GM19397 (cell line): Measurements from ENCODE around the gene FKBP5.
A peak's percentile ranks its signal among the peaks of the same experiment; 100 is the strongest.
"Not testable (repeated sequence)": the region's sequence is repeated elsewhere in the genome, so short reads cannot be mapped to it uniquely, and the experiment has no call there.

Experiments used
- ATAC-seq: cut with Tn5 transposase; IDR thresholded peaks from one replicate; pipeline ENCODE4 v1.9.1; 2021; ENCODE audit warnings: mild to moderate bottlenecking, moderate library complexity; ENCODE audit not compliant: unreplicated experiment

The FKBP5 gene

DNA sequence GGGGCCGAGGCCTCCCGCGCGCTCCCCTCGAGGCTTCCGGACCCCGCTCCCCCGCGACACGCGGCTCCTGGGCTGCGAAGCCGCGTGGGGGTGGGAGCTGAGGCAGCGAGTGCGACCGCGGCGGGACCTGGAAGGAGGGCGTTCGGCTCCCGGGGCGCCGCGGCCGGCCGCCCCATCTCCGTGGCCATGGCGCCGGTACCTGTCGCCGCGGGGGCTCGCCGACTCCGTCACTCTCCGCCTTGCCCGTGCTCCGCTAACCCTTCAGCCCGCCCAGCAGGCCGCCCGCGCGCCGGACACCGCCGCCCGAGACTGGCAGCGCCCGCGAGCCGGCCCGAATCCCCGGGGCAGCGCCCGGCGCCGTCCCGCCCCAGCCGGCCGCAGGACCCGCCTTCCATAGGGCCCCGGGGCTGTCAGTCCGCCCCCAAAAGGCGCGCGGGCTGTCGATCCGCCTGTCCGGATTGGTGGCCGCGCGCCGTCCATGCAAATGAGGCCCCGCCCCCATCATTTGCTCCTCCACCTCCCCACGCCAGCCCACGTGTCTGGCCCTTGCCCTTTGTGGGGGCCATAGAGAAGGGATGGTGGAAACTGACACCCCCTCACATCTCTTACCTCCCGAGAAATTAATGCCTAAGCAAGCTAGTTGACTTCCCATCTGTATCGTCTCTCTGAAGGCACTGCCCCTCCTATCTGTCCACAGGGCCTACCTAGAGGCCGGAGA is at the start of gene FKBP5:
FKBP5 (minus strand) TSS at position 311 of the 718 bp plus-strand sequence. CDS start 46,091 bp downstream, outside the sequence.
- ATAC-seq = peak; percentile 84

DNA sequence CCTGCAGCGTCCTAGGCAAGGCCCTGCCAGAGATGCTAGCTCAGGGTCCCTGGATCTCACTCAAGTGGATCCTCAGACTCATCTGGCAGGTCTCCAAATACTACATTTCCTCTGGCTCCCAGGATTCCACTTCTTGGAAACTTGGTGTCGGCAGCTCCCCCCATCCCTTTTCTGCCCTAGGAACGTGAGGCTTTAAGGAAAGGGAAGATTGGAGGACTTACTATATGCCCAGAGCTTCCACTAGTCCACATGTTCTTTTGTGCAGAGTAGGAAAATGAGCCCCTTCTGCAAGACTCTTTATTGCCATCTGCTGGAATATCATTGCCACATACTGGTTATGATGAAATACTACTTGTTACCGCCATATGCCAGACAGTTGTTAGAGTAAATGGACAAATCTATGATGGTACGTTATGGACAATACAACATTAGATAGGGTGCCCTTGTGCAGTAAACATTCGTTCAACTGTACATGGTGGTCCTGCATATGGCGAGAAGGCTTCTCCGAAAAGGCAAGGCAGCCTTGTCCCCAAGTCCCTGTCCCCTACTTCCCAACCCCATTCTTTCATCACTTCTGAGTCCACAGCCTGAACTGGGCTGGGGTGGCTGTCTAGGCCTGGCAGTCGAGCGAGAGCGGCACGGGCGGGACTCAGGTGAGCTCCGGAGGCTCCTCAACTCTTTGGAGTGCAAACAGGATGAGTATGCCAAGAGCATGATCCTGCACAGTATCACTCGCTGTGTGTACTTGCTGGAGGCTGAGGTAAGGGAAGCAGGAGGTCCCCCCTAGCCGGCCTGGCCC is 48.9 kb upstream of the FKBP5 start:
- ATAC-seq = no peak

DNA sequence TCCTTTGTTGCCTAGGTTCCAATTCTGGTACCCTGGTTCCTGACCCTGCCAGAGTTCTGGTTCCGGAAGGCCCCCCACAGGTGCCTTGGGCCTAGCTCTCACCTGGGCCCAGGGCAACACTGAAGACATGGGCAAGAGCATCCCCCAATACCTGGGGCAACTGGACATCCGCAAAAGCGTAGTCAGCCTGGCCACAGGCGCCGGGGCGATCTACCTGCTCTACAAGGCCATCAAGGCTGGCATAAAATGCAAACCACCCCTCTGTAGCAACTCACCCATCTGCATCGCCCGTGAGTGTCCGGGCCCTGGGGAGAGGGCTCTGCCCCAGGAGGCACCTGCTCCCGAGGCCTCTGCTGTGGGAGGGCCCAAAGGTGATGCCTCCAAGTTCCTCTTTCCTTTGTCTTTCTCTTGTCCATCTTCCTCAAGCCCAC is 48.3 kb upstream of the FKBP5 start, which contains the start of gene ARMC12:
ARMC12 (plus strand) TSS at position 51 of the 431 bp plus-strand sequence; CDS start at position 128, 77 bp downstream.
- ATAC-seq = no peak

DNA sequence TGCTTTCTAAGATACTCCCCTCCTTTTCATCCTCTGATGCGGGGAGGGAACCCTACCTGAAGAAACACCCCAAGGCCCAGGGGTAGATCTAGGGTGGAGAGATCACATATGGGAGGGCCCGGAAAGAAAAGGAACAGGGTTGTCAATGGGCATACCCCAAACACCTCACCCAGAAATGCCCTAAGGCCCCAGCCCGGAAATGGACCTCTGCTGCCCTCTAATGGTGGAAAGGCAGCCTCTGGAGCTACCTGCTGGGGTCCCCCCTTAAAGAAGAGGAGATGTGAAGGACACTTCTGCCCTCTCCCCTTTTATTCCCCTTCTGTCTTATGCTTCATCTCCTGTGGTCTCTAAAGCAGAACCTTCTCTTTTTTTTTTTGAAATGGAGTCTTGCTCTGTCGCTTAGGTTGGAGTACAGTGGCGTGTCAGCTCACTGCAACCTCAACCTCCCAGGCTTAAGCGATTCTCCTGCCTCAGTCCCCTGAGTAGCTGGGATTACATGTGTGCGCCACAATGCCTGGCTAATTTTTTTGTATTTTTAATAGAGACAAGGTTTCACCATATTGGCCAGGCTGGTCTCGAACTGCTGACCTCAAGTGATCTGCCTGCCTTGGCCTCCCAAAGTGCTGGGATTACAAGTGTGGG is 47.7 kb upstream of the FKBP5 start:
- ATAC-seq = no peak

DNA sequence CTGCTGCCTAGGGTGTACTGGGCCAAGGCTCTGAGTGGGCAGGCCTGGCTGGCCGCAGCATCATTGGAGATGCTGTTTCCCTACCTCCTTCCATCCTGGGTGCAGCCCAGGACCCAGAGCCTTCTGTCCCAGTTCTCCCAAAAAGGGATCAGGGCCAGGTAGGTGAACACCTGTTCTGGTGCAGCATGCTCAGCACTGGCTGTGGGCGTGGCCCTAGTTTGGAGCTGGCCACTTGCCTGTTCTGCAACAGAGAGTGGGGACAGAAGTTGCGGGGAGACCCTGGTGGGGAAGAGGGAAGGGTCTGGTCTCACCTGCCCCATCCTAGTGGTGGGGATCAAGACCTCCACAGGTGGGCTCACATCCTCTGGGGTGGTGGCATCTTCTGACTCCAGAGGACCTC is 46.7 kb upstream of the FKBP5 start:
- ATAC-seq = no peak

DNA sequence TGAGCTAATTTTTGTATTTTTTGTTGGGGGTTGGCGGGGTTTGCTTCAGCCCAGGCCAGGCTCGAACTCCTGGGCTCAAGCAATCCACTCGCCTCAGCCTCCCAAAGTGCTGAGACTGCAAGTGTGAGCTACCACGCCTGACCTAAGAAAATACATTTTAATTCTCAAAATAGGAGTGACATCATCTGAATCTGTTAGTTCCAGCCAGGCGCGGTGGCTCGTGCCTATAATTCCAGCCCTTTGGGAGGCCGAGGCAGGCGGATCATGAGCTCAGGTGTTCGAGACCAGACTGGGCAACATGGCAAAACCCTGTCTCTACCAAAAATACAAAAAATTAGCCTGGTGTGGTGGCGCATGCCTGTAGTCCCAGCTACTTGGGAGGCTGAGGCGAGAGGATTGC is 45.6 kb upstream of the FKBP5 start:
- ATAC-seq = not testable (repeated sequence)

DNA sequence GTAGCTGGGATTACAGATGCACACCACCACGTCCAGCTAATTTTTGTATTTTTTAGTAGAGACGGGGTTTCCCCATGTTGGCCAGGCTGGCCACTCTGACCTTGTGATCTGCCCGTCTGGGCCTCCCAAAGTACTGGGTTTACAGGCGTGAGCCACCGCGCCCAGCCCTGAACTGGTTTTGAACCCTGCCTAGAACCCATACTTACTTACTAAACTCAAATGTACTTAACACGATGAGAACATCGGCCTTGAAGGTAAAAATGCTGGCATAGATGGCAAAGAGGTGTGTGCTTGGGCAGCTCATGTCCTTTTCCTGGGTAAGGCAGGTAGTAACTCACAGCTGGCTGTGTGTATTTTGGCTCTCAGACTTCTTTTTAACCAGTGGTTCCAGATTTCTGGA is 44.9 kb upstream of the FKBP5 start:
- ATAC-seq = no peak

DNA sequence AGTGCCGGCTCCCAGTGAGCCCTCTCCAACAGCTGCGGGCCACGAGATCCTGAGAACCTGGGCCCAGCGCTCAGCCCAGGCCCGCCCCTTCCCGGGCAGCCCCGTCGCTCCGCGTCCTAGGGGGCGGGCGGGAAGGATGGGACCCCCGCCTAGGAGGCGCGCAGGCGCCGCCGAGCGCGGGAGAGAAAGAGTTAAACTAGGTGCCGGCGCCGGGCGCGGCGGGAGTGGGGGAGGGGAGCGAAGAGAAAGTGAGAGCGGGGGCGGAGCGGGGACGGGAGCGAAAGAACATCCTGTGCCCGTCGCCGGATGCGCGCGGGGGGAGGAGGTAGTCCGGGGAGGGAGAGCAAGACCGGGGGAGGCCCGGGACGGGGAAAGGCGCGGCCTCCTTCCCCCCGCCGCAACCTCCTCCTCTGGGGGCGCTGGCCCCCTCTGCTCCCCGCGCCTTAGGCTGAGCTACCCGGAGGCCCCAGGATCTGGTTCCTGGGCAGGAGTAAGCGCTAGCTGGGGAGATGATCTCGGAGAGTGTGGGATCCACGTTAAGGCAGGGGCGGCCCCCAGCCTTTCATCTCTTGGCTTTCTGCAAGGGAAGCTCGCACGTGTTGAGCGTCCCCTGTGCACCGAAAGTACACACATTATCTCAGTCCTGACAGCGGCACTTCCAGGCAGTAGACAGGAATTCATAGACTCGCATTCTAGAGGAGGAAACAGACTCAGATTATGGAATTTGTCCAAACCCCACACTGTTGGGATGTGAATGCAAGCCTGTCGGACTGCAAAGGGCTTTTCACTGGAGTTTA is 43.2 kb upstream of the FKBP5 start:
- peak; percentile 53 for ATAC-seq

DNA sequence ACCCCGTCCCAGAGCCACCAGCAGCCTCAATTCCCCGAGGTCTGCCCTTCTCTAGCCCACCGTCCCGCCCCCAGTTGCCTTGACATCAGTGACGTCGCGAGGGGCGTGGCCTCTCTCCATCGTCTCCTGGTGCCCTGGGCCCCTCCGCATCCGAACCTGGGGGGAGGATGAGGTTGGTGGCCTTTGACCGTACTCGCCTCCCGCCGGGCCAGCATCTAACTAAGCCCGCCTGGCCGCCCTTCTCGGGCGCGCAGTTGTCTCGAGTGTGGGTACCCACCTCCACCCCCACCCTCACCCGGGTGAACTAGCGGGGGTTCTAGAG is 42.7 kb upstream of the FKBP5 start:
- peak; percentile 46 for ATAC-seq

DNA sequence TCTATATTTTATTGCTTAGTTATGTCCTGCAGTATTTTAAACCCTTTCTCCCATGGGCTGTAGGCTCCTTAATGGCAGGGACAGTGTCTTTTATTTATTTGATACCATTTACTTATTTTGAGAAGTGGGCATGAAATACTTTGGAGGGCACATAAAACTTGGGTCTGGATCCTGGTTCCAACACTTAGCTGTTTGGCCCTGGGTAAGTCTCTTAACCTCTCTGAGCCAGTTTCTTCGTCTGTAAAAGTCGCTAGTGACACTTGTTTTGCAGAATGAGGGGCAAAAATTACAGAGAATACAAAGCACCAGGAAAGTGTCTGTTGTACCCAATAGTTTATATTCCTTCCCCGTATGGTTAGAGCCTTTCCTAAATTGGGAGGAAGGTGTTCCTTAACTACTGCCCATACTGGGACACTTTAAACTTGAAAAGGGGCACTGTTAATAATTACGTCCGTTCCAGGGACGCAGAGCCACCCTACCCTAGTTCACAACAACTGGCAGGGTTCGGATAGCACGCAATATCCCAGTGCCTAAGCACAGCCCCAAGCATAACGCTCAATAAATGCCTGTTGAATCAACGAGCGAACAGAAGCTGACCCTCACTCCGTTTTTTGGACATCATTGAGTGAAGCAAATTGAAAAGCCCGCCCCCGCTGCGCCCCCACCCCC is 42.2 kb upstream of the FKBP5 start:
- ATAC-seq = no peak

DNA sequence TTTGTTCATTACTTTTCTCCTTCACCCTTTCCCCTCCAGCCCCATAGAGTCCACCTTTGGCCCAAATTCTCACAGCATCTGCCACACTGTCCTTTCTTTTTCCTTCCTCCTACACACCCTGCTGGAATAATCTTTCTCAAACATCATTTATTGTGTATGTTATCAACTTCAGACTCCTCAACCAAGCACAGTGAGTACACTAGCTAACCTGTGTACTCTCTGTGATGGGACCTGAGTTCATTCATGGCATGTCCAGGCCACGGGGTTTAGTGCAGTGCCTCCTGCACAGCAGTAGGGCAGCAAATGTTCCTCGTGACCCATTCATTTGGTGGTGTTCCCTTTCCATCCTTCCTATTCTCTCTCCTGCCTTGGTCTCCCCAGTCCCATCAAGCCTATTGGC is 41.0 kb upstream of the FKBP5 start:
- ATAC-seq = no peak

DNA sequence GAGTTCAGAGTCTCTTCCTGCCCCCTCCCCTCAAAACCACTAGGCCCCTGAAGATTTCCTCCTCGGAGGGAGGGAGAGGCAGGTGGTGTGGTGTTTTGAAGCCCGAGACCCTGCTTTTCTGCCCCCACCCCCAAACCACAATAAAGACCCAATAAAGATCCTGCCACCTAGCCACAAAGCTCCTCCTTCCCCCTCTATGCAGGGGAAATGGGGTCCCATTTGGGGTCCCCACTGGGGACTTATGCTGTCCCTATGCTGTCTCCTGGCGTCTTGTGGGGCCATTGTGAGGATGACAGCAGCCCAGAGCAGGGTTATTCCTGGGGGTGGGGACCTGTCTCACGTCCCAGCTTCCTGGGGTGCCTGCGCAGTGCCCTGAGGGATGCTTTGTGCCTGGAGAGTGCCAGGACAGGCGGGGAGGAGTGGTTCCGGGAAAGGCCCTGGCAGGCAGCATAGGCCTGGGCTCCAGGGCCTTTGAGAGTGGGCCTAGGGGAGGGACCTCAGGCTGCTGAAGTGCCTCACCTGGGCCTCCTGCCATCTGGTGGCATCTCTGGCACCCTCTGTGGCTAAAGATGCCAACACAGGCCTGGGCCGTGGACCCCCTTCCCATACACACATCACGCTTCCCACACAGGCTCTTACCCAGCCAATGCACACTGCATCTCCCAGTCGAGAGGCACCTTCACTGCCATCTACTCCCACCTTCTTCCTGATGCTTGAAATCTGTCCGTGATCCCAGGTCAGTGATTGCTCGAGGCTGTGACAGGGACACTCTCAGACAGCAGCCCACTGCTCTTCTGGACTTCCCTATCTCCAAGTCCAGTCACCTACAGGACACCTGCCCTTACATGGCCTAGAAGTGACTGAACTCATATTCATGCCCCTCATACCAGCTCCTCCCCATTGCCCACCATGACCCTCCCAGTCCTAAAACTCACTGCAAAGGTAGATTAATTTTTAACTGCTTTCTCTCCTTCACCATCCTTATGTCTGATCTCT is 40.3 kb upstream of the FKBP5 start:
- no peak for ATAC-seq

DNA sequence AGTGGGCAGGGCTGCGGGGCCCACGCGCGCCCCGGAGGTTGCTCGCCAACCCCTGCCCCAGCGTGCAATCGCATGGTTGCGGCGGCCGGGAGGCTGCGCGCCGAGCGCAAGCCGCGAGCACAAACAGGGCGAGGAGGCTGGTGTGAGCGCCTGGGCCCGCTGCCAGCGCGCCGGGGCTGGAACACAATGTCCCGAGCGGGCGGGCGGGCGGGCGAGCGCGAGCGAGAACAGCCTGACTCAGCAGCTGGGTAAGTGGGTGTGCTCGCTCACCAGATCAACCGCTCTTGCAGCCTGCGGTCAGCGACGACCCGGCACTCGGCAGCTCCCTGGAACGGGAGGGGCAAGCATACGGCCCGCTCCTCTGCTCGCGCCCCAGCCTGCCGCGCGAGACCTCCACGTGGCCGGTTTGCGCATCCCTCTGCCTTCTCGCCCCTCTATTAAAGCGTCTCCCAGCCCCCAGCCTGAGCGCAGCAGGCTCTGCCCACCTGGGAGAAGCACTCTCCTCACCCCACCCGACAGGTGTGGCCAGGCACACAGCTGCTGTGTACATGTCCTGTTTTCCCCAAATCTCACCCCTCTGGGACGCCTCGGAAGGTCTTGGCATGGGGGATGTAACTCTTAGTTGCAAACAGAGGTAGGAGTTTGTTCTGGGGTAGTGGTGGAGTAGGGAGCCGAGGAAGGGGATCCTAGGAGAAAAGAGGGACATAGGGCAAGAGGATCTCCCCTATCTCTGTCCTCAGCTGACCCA is 39.4 kb upstream of the FKBP5 start:
- ATAC-seq = peak; percentile 27

DNA sequence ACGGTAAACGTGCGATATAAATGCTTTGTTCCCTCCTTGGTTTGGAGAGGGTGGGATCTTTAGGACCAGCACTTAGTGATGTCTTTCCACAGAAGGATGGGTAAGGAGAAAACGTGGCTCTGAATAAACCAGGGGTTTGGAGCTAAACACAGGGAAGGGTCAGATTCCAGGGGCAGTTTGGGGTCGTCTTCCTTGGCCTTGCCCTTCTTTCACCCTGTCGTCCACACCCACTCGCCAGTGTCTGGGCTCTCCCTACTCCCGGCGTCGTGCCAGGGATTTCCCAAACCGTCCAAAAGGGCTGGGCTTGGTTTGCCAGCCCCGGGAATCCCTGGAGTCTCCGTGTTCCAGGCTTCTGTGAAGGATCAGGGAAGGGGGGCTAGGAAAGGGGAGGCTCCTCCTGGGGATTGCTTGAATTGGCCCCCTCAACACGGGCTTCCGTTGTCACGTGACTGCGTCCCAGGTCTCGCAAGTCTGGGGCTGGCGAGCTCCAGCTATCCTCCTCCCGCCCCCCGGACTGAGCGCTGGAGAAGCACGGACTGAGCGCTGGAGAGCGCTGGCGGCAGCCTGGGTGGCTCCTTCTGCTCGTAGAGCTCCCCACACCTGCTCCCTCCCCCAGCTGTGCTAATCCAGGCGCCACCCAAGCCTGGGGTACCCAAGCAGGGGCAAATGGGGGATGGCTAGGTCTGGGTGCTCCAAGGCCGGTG is 38.7 kb upstream of the FKBP5 start:
- ATAC-seq = peak; percentile 4

DNA sequence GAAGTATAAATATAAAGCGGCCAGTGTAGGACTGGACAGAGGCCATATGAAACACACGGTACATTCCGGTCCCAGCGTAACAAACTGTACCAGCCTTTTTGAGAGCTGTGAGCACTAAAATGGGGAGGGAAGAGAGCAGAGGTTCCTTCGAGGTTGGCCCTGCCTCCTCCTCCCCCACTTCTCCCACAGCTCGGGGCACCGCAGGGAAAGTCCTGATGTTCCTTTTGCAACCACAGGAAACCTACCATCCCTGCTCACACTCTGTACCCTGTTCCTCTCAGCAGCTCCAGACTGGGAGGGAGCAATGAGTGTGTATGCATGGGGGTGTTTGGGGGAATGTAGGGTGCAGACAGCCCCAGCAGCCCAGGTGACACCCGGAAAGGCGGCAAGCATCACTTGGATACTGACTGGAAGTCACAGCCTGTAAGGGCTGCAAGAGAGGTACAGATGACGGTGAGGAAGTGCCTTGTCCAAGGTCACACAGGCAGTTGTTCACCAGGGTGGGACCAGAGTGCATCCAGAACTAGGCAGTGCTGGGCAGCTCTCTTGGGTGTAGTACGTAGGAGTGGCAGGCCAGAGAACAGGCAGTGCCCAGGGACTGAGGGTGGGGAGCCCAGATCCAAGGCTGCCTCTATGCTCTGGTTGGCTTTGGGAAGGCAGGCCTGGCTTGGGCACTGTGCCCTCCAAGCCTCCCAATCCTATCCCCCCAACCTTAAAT is 37.2 kb upstream of the FKBP5 start:
- ATAC-seq = no peak

DNA sequence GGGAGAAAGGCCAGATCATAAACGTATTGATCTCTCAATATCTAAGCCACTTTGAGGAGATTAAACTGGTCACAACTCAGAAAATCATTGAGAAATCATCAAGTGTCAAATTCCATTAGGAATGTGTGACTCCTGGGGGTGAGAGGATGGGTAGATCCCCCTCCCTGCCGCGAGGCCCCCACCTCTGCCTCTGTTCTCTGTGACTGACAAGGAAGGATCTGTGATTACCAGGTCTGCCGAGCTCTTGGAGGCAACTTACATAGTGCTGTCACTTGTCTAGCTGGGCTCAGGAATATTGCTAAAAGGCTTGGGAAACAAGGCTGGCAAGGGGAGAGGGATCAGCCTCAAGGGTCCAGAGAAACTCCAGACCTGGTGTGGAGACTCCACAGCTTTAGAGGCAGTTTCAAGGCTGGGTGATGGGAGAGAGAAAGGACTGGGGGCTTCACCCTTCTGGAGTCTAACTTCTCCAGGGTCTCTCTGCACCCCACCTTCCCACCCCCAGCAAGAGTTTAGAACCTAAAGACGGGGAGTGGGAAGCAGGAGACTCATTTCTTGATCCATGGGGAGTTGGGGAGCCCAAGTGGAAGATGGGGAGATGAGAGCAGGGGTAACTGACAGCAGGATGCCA is 36.5 kb upstream of the FKBP5 start:
- ATAC-seq = no peak

DNA sequence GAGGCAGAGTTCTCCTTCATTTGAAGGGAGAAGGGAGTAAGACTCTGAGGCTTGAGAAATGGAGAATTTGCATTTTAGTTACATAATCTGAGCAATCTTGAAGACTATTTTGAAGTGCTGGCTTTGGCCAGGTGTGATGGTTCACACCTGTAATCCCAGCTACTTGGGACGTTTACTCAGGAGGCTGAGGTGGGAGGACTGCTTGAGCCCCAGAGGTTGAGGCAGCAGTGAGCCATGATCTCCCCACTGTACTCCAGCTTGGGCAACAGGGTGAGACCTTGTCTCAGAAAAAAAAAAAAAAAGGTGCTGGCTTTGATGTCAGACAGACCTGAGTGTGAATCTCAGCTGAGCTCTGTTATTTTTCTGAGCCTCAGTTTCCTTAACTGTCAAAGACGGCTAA is 35.8 kb upstream of the FKBP5 start:
- ATAC-seq = no peak
